Mesothelial cell of epicardium (in vitro differentiated cells): Measurements from ENCODE around the gene INKA1. TPM values are rescaled to one million over a fixed set of nuclear protein-coding genes. Genes with fewer than 3 reads are reported as not detected.
A peak's percentile ranks its signal among the peaks of the same experiment; 100 is the strongest.

ENCODE experiments used
- DNase-seq, 2 experiments: peaks; one replicate each; pipeline ENCODE4 v3.0.0; 2021; ENCODE audit warnings: low spot score in 2 of 2; ENCODE audit not compliant: unreplicated experiment in 2 of 2
- H3K27ac Mint-ChIP-seq: 2 replicates; pipeline ENCODE4 v1.8.0; 2021; ENCODE audit warnings: mixed read lengths
- H3K27me3 Mint-ChIP-seq: 2 replicates; pipeline ENCODE4 v1.8.0; 2021; ENCODE audit warnings: low read depth, mixed read lengths
- H3K36me3 Mint-ChIP-seq: 2 replicates; pipeline ENCODE4 v1.8.0; 2021; ENCODE audit warnings: mixed read lengths
- H3K4me1 Mint-ChIP-seq: 2 replicates; pipeline ENCODE4 v1.8.0; 2021; ENCODE audit warnings: mixed read lengths
- H3K4me3 Mint-ChIP-seq: 2 replicates; pipeline ENCODE4 v1.8.0; 2021; ENCODE audit warnings: mild to moderate bottlenecking, moderate library complexity, mixed read lengths
- H3K9me3 Mint-ChIP-seq: 2 replicates; pipeline ENCODE4 v1.8.0; 2021; ENCODE audit warnings: mixed read lengths
- total RNA-seq: library from RNA; stranded (reverse); gene quantifications from 3 replicates; pipeline ENCODE4 v1.2.1, GENCODE V29; 2021
- TF ChIP-seq, protein P1 (sequence below): fragments of 200-600 bp; sonication (generic); IDR thresholded peaks from one replicate; pipeline ENCODE4 v1.5.0; 2021; ENCODE audit warnings: antibody characterized with exemption; ENCODE audit not compliant: unreplicated experiment

INKA1 gene
- total RNA-seq, 1 donor from 2014 or later, result 7.7 TPM

DNA sequence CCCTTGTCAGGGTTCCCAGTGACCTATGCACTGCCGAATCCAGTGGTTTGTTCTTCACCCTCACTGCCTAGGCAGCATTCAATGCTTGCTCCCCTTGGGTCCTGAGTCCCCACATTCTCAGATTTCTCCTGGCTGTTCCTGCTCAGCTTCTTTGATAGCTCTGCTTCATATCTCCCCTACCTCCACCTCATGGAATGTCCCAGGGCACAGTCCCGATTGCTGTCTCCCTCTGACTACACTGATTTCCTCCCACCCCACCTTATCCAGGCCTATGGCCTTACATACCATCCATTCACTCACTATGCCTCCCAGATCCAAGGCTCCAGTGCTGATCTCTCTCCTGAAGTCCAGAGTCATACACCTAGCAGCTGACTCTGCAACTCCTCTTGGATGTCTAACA lies 1.9 kb upstream of the INKA1 start:
- TF ChIP-seq, protein P1, sequence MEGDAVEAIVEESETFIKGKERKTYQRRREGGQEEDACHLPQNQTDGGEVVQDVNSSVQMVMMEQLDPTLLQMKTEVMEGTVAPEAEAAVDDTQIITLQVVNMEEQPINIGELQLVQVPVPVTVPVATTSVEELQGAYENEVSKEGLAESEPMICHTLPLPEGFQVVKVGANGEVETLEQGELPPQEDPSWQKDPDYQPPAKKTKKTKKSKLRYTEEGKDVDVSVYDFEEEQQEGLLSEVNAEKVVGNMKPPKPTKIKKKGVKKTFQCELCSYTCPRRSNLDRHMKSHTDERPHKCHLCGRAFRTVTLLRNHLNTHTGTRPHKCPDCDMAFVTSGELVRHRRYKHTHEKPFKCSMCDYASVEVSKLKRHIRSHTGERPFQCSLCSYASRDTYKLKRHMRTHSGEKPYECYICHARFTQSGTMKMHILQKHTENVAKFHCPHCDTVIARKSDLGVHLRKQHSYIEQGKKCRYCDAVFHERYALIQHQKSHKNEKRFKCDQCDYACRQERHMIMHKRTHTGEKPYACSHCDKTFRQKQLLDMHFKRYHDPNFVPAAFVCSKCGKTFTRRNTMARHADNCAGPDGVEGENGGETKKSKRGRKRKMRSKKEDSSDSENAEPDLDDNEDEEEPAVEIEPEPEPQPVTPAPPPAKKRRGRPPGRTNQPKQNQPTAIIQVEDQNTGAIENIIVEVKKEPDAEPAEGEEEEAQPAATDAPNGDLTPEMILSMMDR, result no peak
- H3K27me3 Mint-ChIP-seq, result peaks cover 27% of the 10 kb centered on the region
- no peaks in the 10 kb centered on the region for H3K9me3 Mint-ChIP-seq
- no peak overlapping the region for H3K27ac Mint-ChIP-seq
- H3K4me1 Mint-ChIP-seq, result peaks cover 28% of the 10 kb centered on the region
- no peaks in the 10 kb centered on the region for H3K36me3 Mint-ChIP-seq
- no peak overlapping the region for H3K4me3 Mint-ChIP-seq
- DNase-seq, result no peak

DNA sequence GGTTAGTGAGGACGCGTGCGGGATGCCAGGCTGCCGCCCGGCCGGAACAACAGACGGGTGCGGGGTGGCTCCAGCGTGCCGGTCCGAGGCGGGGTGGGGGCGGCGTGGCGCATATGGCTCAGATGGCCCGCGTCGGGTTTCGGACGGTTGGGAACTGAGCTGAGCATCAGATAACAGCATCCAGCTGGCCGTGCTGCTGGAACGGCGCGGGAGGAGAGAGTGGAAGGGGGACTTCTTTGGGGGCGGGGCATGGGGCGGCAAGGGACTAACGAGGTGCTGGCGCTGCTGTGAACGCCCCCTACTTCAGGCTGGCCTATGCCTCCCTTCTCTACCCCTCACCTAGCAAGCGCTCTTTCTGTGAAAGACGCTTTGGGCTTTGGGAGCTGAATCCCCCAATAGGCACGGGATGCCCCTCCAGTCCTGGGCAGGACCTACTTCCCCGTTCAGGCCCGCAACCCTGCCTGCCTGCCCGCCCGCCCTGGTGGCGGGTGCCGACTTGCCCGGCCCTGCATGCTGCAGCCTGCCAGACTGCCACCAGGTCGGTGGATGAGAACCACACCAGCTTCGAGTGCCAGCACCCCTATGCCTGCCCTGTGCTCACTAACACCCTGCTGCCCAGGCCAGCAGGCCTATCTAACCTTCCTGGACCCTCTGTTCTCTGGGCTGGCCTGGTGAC lies 542 bp downstream of the INKA1 start:
- no peak for DNase-seq
- Mint-ChIP-seq H3K4me3 (peak overlapping the region; percentile 81), H3K9me3 (no peaks in the 10 kb centered on the region), H3K4me1 (peaks cover 52% of the 10 kb centered on the region), H3K27me3 (peaks cover 27% of the 10 kb centered on the region), H3K36me3 (no peaks in the 10 kb centered on the region), H3K27ac (peak overlapping the region; percentile 74)
- TF ChIP-seq, protein P1, result no peak

DNA sequence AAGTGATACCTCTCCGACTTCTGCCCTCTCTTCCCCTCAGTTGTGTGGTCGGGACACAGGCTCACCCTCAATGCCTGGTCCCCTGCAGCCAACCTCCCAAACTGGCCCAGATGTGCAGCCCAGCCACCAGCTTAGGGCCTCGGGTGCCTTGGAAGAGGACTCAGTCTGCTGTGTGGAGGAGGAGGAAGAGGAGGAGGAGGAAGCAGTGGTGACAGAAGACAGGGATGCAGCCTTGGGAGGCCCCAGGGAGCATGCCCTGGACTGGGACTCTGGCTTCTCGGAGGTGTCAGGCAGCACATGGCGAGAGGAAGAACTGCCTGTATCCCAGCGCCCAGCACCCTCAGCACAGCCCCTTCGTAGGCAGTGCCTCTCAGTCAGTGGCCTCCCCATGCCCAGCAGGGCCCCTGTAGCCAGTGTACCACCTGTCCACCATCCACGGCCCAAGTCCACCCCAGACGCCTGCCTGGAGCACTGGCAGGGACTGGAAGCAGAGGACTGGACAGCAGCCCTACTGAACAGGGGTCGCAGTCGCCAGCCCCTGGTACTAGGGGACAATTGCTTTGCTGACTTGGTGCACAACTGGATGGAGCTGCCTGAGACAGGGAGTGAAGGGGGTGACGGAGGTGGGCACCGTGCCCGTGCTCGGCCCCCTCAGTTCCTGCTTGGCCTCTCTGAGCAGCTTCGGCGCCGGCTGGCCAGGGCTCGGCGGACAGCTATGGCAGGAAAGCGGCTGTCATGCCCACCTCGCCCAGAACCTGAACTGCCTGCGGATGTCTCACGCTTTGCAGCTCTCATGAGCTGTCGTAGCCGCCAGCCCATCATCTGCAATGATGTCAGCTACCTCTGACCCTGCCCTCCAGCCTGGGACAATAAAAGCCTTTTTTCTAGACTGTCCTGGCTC lies 1.3 kb downstream of the INKA1 start:
- Mint-ChIP-seq H3K27ac (peak overlapping the region; percentile 74), H3K4me1 (peaks cover 54% of the 10 kb centered on the region), H3K27me3 (peaks cover 27% of the 10 kb centered on the region), H3K36me3 (no peaks in the 10 kb centered on the region), H3K9me3 (no peaks in the 10 kb centered on the region), H3K4me3 (peak overlapping the region; percentile 81)
- TF ChIP-seq, protein P1, result no peak
- DNase-seq, result no peak

DNA sequence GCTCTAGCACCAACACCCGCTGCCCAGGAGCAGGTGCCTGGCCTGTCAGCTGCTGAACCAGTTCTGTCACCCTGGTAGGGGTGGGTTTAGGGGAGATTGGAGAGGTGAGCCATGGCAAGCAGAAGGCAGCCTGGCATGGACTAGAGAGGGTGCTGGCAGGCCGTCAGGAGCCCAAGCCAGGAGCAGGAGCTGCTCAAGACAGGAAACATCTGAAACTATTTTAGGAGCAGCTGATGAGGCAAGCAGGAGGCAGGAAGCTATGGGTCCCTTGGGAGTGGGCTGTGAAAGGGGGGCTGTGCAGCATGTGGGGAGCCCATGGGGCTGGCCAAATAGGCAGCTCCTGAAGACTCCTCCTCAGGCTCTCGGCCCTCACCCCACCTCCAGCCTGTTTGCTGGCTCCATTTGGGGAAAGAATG lies 2.3 kb downstream of the INKA1 start:
- Mint-ChIP-seq H3K4me3 (peak overlapping the region; percentile 52), H3K27ac (peak overlapping the region; percentile 52), H3K27me3 (peaks cover 27% of the 10 kb centered on the region), H3K36me3 (peaks cover 2% of the 10 kb centered on the region), H3K9me3 (no peaks in the 10 kb centered on the region), H3K4me1 (peaks cover 54% of the 10 kb centered on the region)
- DNase-seq, result peak in 1 of 2 experiments; percentile 58
- TF ChIP-seq, protein P1, result no peak

DNA sequence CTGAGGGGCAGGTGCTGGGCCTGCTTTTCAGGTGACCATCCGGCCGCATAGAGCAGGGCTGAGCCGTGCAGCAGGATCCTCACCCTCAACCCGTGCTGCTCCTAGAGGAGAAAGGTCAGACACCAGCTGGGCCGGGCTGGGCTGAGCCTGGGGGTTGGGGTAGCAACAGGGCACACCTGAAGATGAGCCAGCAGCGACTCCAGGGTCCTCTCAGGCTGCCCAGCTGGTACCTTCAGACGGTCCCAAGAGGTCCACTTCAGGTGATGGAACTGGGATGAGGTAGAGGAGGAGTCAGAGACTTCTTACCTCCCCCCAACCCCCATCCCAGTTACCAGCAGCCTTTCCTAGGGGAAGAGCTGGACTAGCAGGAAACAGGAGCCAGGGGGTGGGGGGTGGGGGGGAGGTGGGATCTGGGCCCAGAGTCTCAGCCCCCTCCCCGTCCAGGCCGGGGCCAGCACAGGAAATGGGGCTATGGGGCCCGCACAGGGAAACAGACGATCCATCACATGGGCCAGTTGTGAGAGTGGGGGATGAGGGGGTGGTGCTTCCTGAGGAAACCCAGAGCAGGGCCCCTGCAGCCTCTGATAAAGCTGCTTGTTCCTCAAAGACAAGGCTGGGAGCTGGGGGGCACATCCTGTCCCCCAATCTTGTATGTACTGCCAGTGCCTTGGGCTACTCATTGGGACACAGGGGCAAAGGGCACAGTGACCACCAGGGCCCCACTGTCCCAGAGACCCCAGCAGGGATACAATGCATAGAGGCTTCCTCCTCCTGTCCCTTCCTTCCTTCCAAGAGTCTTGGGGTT lies 3.0 kb downstream of the INKA1 start:
- peaks cover 3% of the 10 kb centered on the region for H3K36me3 Mint-ChIP-seq
- DNase-seq, result peak; percentile 55 to 65
- H3K4me1 Mint-ChIP-seq, result peaks cover 54% of the 10 kb centered on the region
- H3K9me3 Mint-ChIP-seq, result no peaks in the 10 kb centered on the region
- TF ChIP-seq, protein P1, result no peak
- H3K27ac Mint-ChIP-seq, result peak overlapping the region; percentile 98
- peak overlapping the region; percentile 52 for H3K4me3 Mint-ChIP-seq
- peaks cover 25% of the 10 kb centered on the region for H3K27me3 Mint-ChIP-seq
